Smooth muscle cell (in vitro differentiated cells): ENCODE measurements around the gene PIGX. TPM values are rescaled to one million over a fixed set of nuclear protein-coding genes. Genes with fewer than 3 reads are reported as not detected.
"Not testable (repeated sequence)": the region's sequence is repeated elsewhere in the genome, so short reads cannot be mapped to it uniquely, and the experiment has no call there.

Experiments used
- DNase-seq: peaks from one replicate; lab custom pipeline; 2025; ENCODE audit not compliant: unreplicated experiment; lab: John Stamatoyannopoulos, UW
- H2AFZ ChIP-seq: fragments of 200-600 bp; sonication (generic); 2 replicates; pipeline ENCODE4 v1.6.0; 2016; ENCODE audit warnings: antibody characterized with exemption, low read depth, mild to moderate bottlenecking
- H3F3A ChIP-seq: fragments of 200-600 bp; sonication (generic); 2 replicates; pipeline ENCODE4 v1.6.0; 2017; ENCODE audit warnings: antibody characterized with exemption, low read depth
- H3K27ac ChIP-seq: fragments of 200-600 bp; sonication (generic); 2 replicates; pipeline ENCODE4 v1.5.1; 2016; ENCODE audit warnings: low read depth, mild to moderate bottlenecking
- H3K27me3 ChIP-seq: fragments of 200-600 bp; sonication (generic); 2 replicates; pipeline ENCODE4 v1.6.1; 2016; ENCODE audit warnings: low read depth, mild to moderate bottlenecking
- H3K36me3 ChIP-seq: fragments of 200-600 bp; sonication (generic); 2 replicates; pipeline ENCODE4 v1.5.1; 2016; ENCODE audit warnings: low read depth
- H3K4me1 ChIP-seq: fragments of 200-600 bp; sonication (generic); 2 replicates; pipeline ENCODE4 v1.5.1; 2016; ENCODE audit warnings: low read depth
- H3K4me2 ChIP-seq: fragments of 200-600 bp; sonication (generic); 2 replicates; pipeline ENCODE4 v1.6.0; 2016; ENCODE audit warnings: mild to moderate bottlenecking
- H3K4me3 ChIP-seq: fragments of 200-600 bp; sonication (generic); 2 replicates; pipeline ENCODE4 v1.5.1; 2016; ENCODE audit warnings: mild to moderate bottlenecking
- H3K79me2 ChIP-seq: fragments of 200-600 bp; sonication (generic); 2 replicates; pipeline ENCODE4 v1.6.0; 2016; ENCODE audit warnings: low read depth, mild to moderate bottlenecking
- H3K9ac ChIP-seq: fragments of 200-600 bp; sonication (generic); 2 replicates; pipeline ENCODE4 v1.6.0; 2016; ENCODE audit warnings: low read depth
- H3K9me3 ChIP-seq: fragments of 200-600 bp; sonication (generic); replicated peaks from 2 replicates; pipeline ENCODE4 v1.5.1; 2016; ENCODE audit warnings: low read depth
- H4K20me1 ChIP-seq: fragments of 200-600 bp; sonication (generic); 2 replicates; pipeline ENCODE4 v1.6.0; 2016; ENCODE audit warnings: low read depth
- CTCF ChIP-seq: fragments of 200-600 bp; sonication (generic); IDR thresholded peaks from 2 replicates; pipeline ENCODE4 v1.5.1; 2017; ENCODE audit warnings: borderline replicate concordance, mild to moderate bottlenecking, antibody characterized with exemption; ENCODE audit not compliant: insufficient read depth, poor library complexity, severe bottlenecking
- WGBS: methylation state at CpG from one replicate; pipeline ENCODE4 v1.1.7; 2016; ENCODE audit warnings: low lambda C conversion rate; 5-methylcytosine and 5-hydroxymethylcytosine counted together
- polyA plus RNA-seq: library from polyadenylated mRNA; unstranded; fragments of >200 nt; fragmentation: Nextera tagmentation; extraction: Ambion mirVana; gene quantifications from 2 replicates; pipeline ENCODE4 v1.2.1, GENCODE V29; 2016
- total RNA-seq: library from RNA; depleted of rRNA; stranded (reverse); fragments of >200 nt; gene quantifications from 2 replicates; pipeline ENCODE4 v1.2.3, GENCODE V29; 2014

The PIGX gene
- total and polyA plus RNA-seq, 2 experiments from 2014 or later = 27.6 to 34.6 TPM

- peak overlapping the region; percentile 93 for H3K4me2 ChIP-seq
- WGBS = 34% methylated on average over 5 of the region's 5 CpGs
- H3F3A ChIP-seq = no peaks in the 10 kb centered on the region
- peaks cover 54% of the 10 kb centered on the region for H4K20me1 ChIP-seq
- no peaks in the 10 kb centered on the region for H3K9me3 ChIP-seq
- no peaks in the 10 kb centered on the region for H3K36me3 ChIP-seq
- H3K4me1 ChIP-seq = peaks cover 11% of the 10 kb centered on the region
- H3K79me2 ChIP-seq = peaks cover 57% of the 10 kb centered on the region
- no peaks in the 10 kb centered on the region for H3K27me3 ChIP-seq
- H3K27ac ChIP-seq = peak overlapping the region; percentile 98
- no peak for TF ChIP-seq CTCF
- H3K9ac ChIP-seq = peak overlapping the region; percentile 97
- peak overlapping the region; percentile 96 for H3K4me3 ChIP-seq
- no peak for DNase-seq
- H2AFZ ChIP-seq = peak overlapping the region; percentile 6
Observed at GRCh38 chr3:196741249-196741889, 29.2 kb downstream of the PIGX start.

- H3K4me2 ChIP-seq, DNase-seq, H3K9me3 ChIP-seq, H3K27me3 ChIP-seq, H3K4me3 ChIP-seq, H3K36me3 ChIP-seq, H3F3A ChIP-seq, H3K9ac ChIP-seq, H3K27ac ChIP-seq, H2AFZ ChIP-seq: not testable (repeated sequence)
- Histone ChIP-seq H3K4me1 (peaks cover 11% of the 10 kb centered on the region), H4K20me1 (peaks cover 74% of the 10 kb centered on the region), H3K79me2 (peaks cover 79% of the 10 kb centered on the region)
- WGBS = 94% methylated on average over 10 of the region's 10 CpGs
Observed at GRCh38 chr3:196743569-196743968, 31.4 kb downstream of the PIGX start.

- Histone ChIP-seq H2AFZ (no peak overlapping the region), H3K79me2 (peaks cover 94% of the 10 kb centered on the region), H3K4me2 (no peak overlapping the region), H3K4me3 (no peak overlapping the region), H3K36me3 (no peaks in the 10 kb centered on the region), H3K9ac (no peak overlapping the region), H3F3A (no peaks in the 10 kb centered on the region), H3K27ac (no peak overlapping the region), H4K20me1 (peaks cover 95% of the 10 kb centered on the region), H3K27me3 (no peaks in the 10 kb centered on the region), H3K4me1 (peaks cover 2% of the 10 kb centered on the region), H3K9me3 (no peaks in the 10 kb centered on the region)
- no peak for DNase-seq
- TF ChIP-seq CTCF = no peak
- WGBS = 95% methylated on average over 8 of the region's 8 CpGs
Observed at GRCh38 chr3:196749125-196749524, 36.9 kb downstream of the PIGX start.

GRCh38 chr3:196753201-196753600, 41.0 kb downstream of the PIGX start:
- Histone ChIP-seq H3K27ac (peak overlapping the region; percentile 40), H3K79me2 (peaks cover 90% of the 10 kb centered on the region), H3K4me3 (no peak overlapping the region), H3K27me3 (no peaks in the 10 kb centered on the region), H3K9ac (no peak overlapping the region), H4K20me1 (peaks cover 97% of the 10 kb centered on the region), H3K9me3 (no peaks in the 10 kb centered on the region), H2AFZ (no peak overlapping the region), H3K4me2 (no peak overlapping the region), H3F3A (no peaks in the 10 kb centered on the region), H3K4me1 (peaks cover 4% of the 10 kb centered on the region), H3K36me3 (no peaks in the 10 kb centered on the region)
- 90% methylated on average over 8 of the region's 8 CpGs for WGBS
- TF ChIP-seq CTCF = no peak
- DNase-seq = no peak
